ENCODE results near the gene ASMTL.
"Not testable (repeated sequence)": the region's sequence is repeated elsewhere in the genome, so short reads cannot be mapped to it uniquely, and the experiment has no call there.

- TF ChIP-seq, protein P1, sequence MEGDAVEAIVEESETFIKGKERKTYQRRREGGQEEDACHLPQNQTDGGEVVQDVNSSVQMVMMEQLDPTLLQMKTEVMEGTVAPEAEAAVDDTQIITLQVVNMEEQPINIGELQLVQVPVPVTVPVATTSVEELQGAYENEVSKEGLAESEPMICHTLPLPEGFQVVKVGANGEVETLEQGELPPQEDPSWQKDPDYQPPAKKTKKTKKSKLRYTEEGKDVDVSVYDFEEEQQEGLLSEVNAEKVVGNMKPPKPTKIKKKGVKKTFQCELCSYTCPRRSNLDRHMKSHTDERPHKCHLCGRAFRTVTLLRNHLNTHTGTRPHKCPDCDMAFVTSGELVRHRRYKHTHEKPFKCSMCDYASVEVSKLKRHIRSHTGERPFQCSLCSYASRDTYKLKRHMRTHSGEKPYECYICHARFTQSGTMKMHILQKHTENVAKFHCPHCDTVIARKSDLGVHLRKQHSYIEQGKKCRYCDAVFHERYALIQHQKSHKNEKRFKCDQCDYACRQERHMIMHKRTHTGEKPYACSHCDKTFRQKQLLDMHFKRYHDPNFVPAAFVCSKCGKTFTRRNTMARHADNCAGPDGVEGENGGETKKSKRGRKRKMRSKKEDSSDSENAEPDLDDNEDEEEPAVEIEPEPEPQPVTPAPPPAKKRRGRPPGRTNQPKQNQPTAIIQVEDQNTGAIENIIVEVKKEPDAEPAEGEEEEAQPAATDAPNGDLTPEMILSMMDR (IDR thresholded peaks at IDR 0.05; ENCODE audit: poor library complexity) = not testable (repeated sequence)
- not testable (repeated sequence) for TF ChIP-seq EZH2phosphoT487 (IDR thresholded peaks at IDR 0.05; ENCODE audit: low read depth, severe bottlenecking, unreplicated experiment)
Observed at GRCh38 chrX:1366363-1366762, 86.3 kb downstream of the ASMTL start.

Data from hepatocyte (in vitro differentiated cells).